Tibial nerve (tissue), 3 donors: ENCODE measurements around the gene RPS23.

Experiments
- CTCF ChIP-seq, 5 experiments: fragments of 200-600 bp in 3 of 5; fragments of 450-650 bp in 2 of 5; sonication (generic) in 3 of 5; IDR thresholded peaks; one replicate each; pipeline ENCODE4 v1.5.1; 2016 to 2019; ENCODE audit warnings: antibody characterized with exemption in 5 of 5, mild to moderate bottlenecking in 3 of 5, moderate library complexity in 2 of 5
- POLR2A ChIP-seq, 2 donors: fragments of 450-650 bp; IDR thresholded peaks; one replicate each; pipeline ENCODE4 v1.6.1; 2017; ENCODE audit warnings: antibody characterized with exemption in 2 of 2, mild to moderate bottlenecking in 2 of 2, moderate library complexity in 2 of 2

- TF ChIP-seq CTCF (IDR thresholded peaks at IDR 0.05) (no peak), POLR2A (IDR thresholded peaks at IDR 0.05) (no peak)
Observed at GRCh38 chr5:82244854-82245635, 33.1 kb downstream of the RPS23 start.
